ENCODE measurements around the gene SORCS1. TPM values are rescaled to one million over a fixed set of nuclear protein-coding genes. Genes with fewer than 3 reads are reported as not detected.

Gene SORCS1
- total and polyA plus RNA-seq, 2 of the 13 experiments (the other 11 are each of a cell fraction or from before 2014, with no cell fraction given): not detected

GRCh38 chr10:106540645-106541044 lies 623.9 kb downstream of the SORCS1 start:
- ChIA-PET CTCF (ENCODE audit: low intra/inter-chr PET ratio, low total read pairs) (no interaction called here), POLR2A (no interaction called here)
- intact Hi-C loops (cut with micrococcal nuclease; ENCODE audit: unreplicated experiment): no loop called here
- TF ChIP-seq, protein P1, sequence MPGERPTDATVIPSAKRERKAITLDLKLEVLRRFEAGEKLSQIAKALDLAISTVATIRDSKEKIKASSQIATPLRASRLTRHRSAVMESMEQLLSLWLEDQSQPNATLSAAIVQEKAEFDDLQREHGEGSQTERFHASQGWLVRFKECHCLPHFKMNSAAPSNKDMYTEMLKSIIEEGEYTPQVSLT (CRISPR knock-in tag; IDR thresholded peaks at IDR 0.05; ENCODE audit: borderline replicate concordance, low read depth): no peak
- TF ChIP-seq THRA (CRISPR knock-in tag; IDR thresholded peaks at IDR 0.05; ENCODE audit: borderline replicate concordance): no peak
- TF ChIP-seq, protein P2, sequence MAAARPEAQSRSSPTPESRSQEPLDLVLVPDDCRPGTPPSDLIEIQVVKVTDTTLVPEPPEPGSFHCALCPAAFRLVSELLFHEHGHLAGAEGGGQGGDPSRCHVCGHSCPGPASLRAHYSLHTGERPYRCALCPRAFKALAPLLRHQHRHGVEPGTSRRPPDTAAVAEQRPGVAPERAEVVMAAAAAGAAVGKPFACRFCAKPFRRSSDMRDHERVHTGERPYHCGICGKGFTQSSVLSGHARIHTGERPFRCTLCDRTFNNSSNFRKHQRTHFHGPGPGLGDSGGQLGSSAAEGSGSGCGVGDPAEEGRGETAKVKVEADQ (CRISPR knock-in tag; IDR thresholded peaks at IDR 0.05; ENCODE audit: borderline replicate concordance): no peak
- no peak for TF ChIP-seq NFATC3 (CRISPR knock-in tag; IDR thresholded peaks at IDR 0.05)
- TF ChIP-seq TFDP1 (CRISPR knock-in tag; IDR thresholded peaks at IDR 0.05; ENCODE audit: borderline replicate concordance): no peak
- no peak for TF ChIP-seq MATR3 (CRISPR knock-in tag; IDR thresholded peaks at IDR 0.05)
- no peak for TF ChIP-seq PCBP2 (optimal IDR thresholded peaks at IDR 0.05; ENCODE audit: low read depth, low read length, poor library complexity, severe bottlenecking)
- no peak for TF ChIP-seq ZNF101 (CRISPR knock-in tag; IDR thresholded peaks at IDR 0.05; ENCODE audit: borderline replicate concordance, low read depth)
- TF ChIP-seq ARNT (IDR thresholded peaks at IDR 0.05): no peak
- no peak for TF ChIP-seq SRY (CRISPR knock-in tag; IDR thresholded peaks at IDR 0.05)
- no peak for TF ChIP-seq ZHX2 (IDR thresholded peaks at IDR 0.05; ENCODE audit: low read depth)
- TF ChIP-seq ZHX2 (CRISPR knock-in tag; IDR thresholded peaks at IDR 0.05; ENCODE audit: borderline replicate concordance): no peak
- no peak for TF ChIP-seq HOXD1 (CRISPR knock-in tag; IDR thresholded peaks at IDR 0.05)
- no peak for TF ChIP-seq ATF7-NPFF (CRISPR knock-in tag; IDR thresholded peaks at IDR 0.05; ENCODE audit: low read depth)
- TF ChIP-seq ZFP36 (IDR thresholded peaks at IDR 0.05; ENCODE audit: borderline replicate concordance, low read depth, low read length, partially characterized antibody): no peak

More at GRCh38 chr10:106540645-106541044, 623.9 kb downstream of the SORCS1 start:
- ATAC-seq (no peak), DNase-seq (ENCODE audit: low spot score) (no peak), FAIRE-seq (no peak)
- Histone ChIP-seq H3K27ac (ENCODE audit: extremely low read length, insufficient read depth, low read length) (no peak overlapping the region), H3K4me1 (ENCODE audit: insufficient read depth, low read length) (no peaks in the 10 kb centered on the region), H3K9ac (ENCODE audit: insufficient read depth, low read depth, low read length) (no peak overlapping the region), H4K20me1 (ENCODE audit: insufficient read depth, low read length) (no peaks in the 10 kb centered on the region), H3K27me3 (ENCODE audit: control insufficient read depth in 1 of 2, insufficient read depth in 2 of 2, low read length in 2 of 2) (no peaks in the 10 kb centered on the region), H2AFZ (ENCODE audit: low read length) (no peak overlapping the region), H3K4me2 (ENCODE audit: low read depth, low read length) (no peak overlapping the region), H3K9me3 (ENCODE audit: low read length) (peaks cover 14% of the 10 kb centered on the region), H3K36me3 (replicated peaks in 1 of 2; ENCODE audit: control insufficient read depth in 1 of 2, insufficient read depth in 2 of 2, low read length in 2 of 2) (no peaks in the 10 kb centered on the region), H3K79me2 (ENCODE audit: insufficient read depth, low read length) (no peaks in the 10 kb centered on the region), H3K4me3 (replicated peaks in 1 of 3; ENCODE audit: insufficient read depth in 1 of 3, low read depth in 2 of 3, low read length in 3 of 3) (no peak overlapping the region)
- in situ Hi-C loops (cut with HindIII; ENCODE audit: extremely low pct_ligation_motif_present, low pct_unique_long_range_greater_than_20kb): no loop called here
- no TSS peak for BruUV-seq (replicated peaks)

All from HepG2 (cell line).